Peyer's patch (tissue), 4 donors: Measurements from ENCODE around the gene PRPF6.

Experiments used
- CTCF ChIP-seq, 6 experiments: fragments of 450-650 bp in 4 of 6; fragments of 200-600 bp in 2 of 6; sonication (generic) in 1 of 6; IDR thresholded peaks; one replicate each; pipeline ENCODE4 v1.5.1; 2017 to 2019; ENCODE audit warnings: antibody characterized with exemption in 6 of 6, mild to moderate bottlenecking in 3 of 6, moderate library complexity in 1 of 6
- POLR2A ChIP-seq, 2 donors: fragments of 450-650 bp; IDR thresholded peaks; one replicate each; pipeline ENCODE4 v1.5.1; 2017; ENCODE audit warnings: antibody characterized with exemption in 2 of 2, mild to moderate bottlenecking in 2 of 2, moderate library complexity in 2 of 2

GRCh38 chr20:63942969-63943807 lies 37.7 kb upstream of the PRPF6 start:
- TF ChIP-seq POLR2A (IDR thresholded peaks at IDR 0.05) (no peak), CTCF (IDR thresholded peaks at IDR 0.05) (no peak)
